GM23338 (cell line): ENCODE results near the gene UQCRH. TPM values are rescaled to one million over a fixed set of nuclear protein-coding genes. Genes with fewer than 3 reads are reported as not detected.
A peak's percentile ranks its signal among the peaks of the same experiment; 100 is the strongest.

ENCODE experiments used
- ATAC-seq: fragments of 200-7000 bp; cut with Tn5 transposase; 3 replicates; pipeline ENCODE4 v1.9.1; 2020
- DNase-seq: peaks from one replicate; pipeline ENCODE4 v3.0.0-alpha.2; 2015; ENCODE audit warnings: low spot score
- H2AFZ ChIP-seq: fragments of 200-600 bp; sonication (generic); 2 replicates; pipeline ENCODE4 v1.8.0; 2016; ENCODE audit warnings: antibody characterized with exemption, mild to moderate bottlenecking, moderate library complexity
- H3F3A ChIP-seq: fragments of 200-600 bp; sonication (generic); replicated peaks from 2 replicates; pipeline ENCODE4 v1.8.0; 2017; ENCODE audit warnings: antibody characterized with exemption, mixed run types, low read depth
- H3K27ac ChIP-seq: fragments of 200-600 bp; sonication (generic); 2 replicates; pipeline ENCODE4 v1.6.1; 2016; ENCODE audit warnings: low read depth
- H3K27me3 ChIP-seq: fragments of 200-600 bp; sonication (generic); 2 replicates; pipeline ENCODE4 v1.8.0; 2016; ENCODE audit warnings: mild to moderate bottlenecking, mixed run types, moderate library complexity; ENCODE audit not compliant: insufficient read depth
- H3K36me3 ChIP-seq: fragments of 200-600 bp; sonication (generic); 2 replicates; pipeline ENCODE4 v1.8.0; 2016; ENCODE audit warnings: mild to moderate bottlenecking; ENCODE audit not compliant: insufficient read depth
- H3K4me1 ChIP-seq: fragments of 200-600 bp; sonication (generic); 2 replicates; pipeline ENCODE4 v1.8.0; 2016; ENCODE audit warnings: mild to moderate bottlenecking, moderate library complexity; ENCODE audit not compliant: insufficient read depth
- H3K4me2 ChIP-seq: fragments of 200-600 bp; sonication (generic); 2 replicates; pipeline ENCODE4 v1.7.1; 2017; ENCODE audit warnings: mixed run types
- H3K4me3 ChIP-seq: fragments of 200-600 bp; sonication (generic); 2 replicates; pipeline ENCODE4 v1.6.1; 2016; ENCODE audit warnings: mixed run types
- H3K79me2 ChIP-seq: fragments of 200-600 bp; sonication (generic); replicated peaks from 2 replicates; pipeline ENCODE4 v1.8.0; 2017; ENCODE audit warnings: mild to moderate bottlenecking; ENCODE audit not compliant: insufficient read depth
- H3K9me2 ChIP-seq: fragments of 200-600 bp; sonication (generic); 2 replicates; pipeline ENCODE4 v1.8.0; 2017; ENCODE audit not compliant: insufficient read depth
- H4K20me1 ChIP-seq: fragments of 200-600 bp; sonication (generic); replicated peaks from 2 replicates; pipeline ENCODE4 v1.8.0; 2017; ENCODE audit warnings: mild to moderate bottlenecking; ENCODE audit not compliant: insufficient read depth
- H3K27ac Mint-ChIP-seq: 2 replicates; pipeline ENCODE4 v1.8.0; 2020; ENCODE audit warnings: inconsistent platforms, mild to moderate bottlenecking, moderate library complexity, mixed read lengths
- H3K27me3 Mint-ChIP-seq: 3 replicates; pipeline ENCODE4 v1.8.0; 2022; ENCODE audit warnings: low read depth, mild to moderate bottlenecking, moderate library complexity, mixed read lengths, inconsistent platforms; ENCODE audit not compliant: insufficient read depth, poor library complexity
- H3K36me3 Mint-ChIP-seq: 3 replicates; pipeline ENCODE4 v1.8.0; 2021; ENCODE audit warnings: low read depth, mild to moderate bottlenecking, inconsistent platforms, moderate library complexity, mixed read lengths
- H3K4me1 Mint-ChIP-seq: 3 replicates; pipeline ENCODE4 v1.8.0; 2020; ENCODE audit warnings: mild to moderate bottlenecking, inconsistent platforms, mixed read lengths
- H3K4me3 Mint-ChIP-seq: 3 replicates; pipeline ENCODE4 v1.8.0; 2021; ENCODE audit warnings: moderate library complexity, mild to moderate bottlenecking, inconsistent platforms, mixed read lengths
- H3K9me3 Mint-ChIP-seq: 3 replicates; pipeline ENCODE4 v1.8.0; 2020; ENCODE audit warnings: moderate library complexity, mild to moderate bottlenecking, inconsistent platforms, mixed read lengths
- CREB1 ChIP-seq: fragments of 250-450 bp; sonication (Bioruptor Pico); IDR thresholded peaks from 2 replicates; pipeline ENCODE4 v1.5.0; 2020; ENCODE audit warnings: low read depth, mild to moderate bottlenecking, moderate library complexity
- ETS1 ChIP-seq: IDR thresholded peaks from 2 replicates; pipeline ENCODE4 v1.6.1; 2016; ENCODE audit warnings: antibody characterized with exemption
- JUNB ChIP-seq: IDR thresholded peaks from one replicate; pipeline ENCODE4 v1.6.1; 2016; ENCODE audit warnings: antibody characterized with exemption; ENCODE audit not compliant: unreplicated experiment
- POLR2AphosphoS5 ChIP-seq: IDR thresholded peaks from 2 replicates; pipeline ENCODE4 v1.6.1; 2016; ENCODE audit warnings: antibody characterized with exemption, low read depth
- REST ChIP-seq: IDR thresholded peaks from one replicate; pipeline ENCODE4 v1.6.1; 2018; ENCODE audit warnings: antibody characterized with exemption; ENCODE audit not compliant: unreplicated experiment
- ZNF114 ChIP-seq: fragments of 250-450 bp; sonication (Bioruptor Pico); IDR thresholded peaks from 2 replicates; pipeline ENCODE4 v1.5.0; 2020; ENCODE audit warnings: mild to moderate bottlenecking, moderate library complexity
- ZNF331 ChIP-seq: fragments of 250-450 bp; sonication (Bioruptor Pico); IDR thresholded peaks from 2 replicates; pipeline ENCODE4 v1.5.0; 2020; ENCODE audit warnings: low read depth, mild to moderate bottlenecking, moderate library complexity
- ZNF462 ChIP-seq: fragments of 250-450 bp; sonication (Bioruptor Pico); IDR thresholded peaks from 2 replicates; pipeline ENCODE4 v1.5.0; 2020; ENCODE audit warnings: mild to moderate bottlenecking, moderate library complexity
- long read RNA-seq: library from polyadenylated mRNA; unstranded; transcript quantifications from one replicate; pipeline ENCODE4 v2.0.0, GENCODE V29; 2020; ENCODE audit not compliant: unreplicated experiment
- polyA plus RNA-seq: library from polyadenylated mRNA; unstranded; fragments of >200 nt; fragmentation: Nextera tagmentation; extraction: Ambion mirVana; gene quantifications from 2 replicates; pipeline ENCODE4 v1.2.1, GENCODE V29; 2016
- total RNA-seq: library from RNA; depleted of rRNA; stranded (reverse); fragments of >200 nt; shearing (Covaris generic); gene quantifications from 2 replicates; pipeline ENCODE4 v1.2.3, GENCODE V29; 2014; rRNA removed

Gene UQCRH
- 579 and 750 TPM in 2 replicates for total RNA-seq
- polyA plus RNA-seq: 1,330 and 1,384 TPM in 2 replicates
- long read RNA-seq, transcript UQCRH-201 (4 exons, 604 nt): major isoform, 457 of 504 reads
- long read RNA-seq, transcript UQCRH-205 (5 exons, 674 nt): minor isoform, 23 of 504 reads
- long read RNA-seq, partial matches to known transcripts: 1 of 504 reads
- long read RNA-seq, other reads (novel, unspliced or antisense): 19 of 504 reads

- peak within 1 kb of the TSS; percentile 88 for H3K4me2 ChIP-seq
- peaks cover 15% of the 10 kb centered on the region for H3F3A ChIP-seq
- H3K79me2 ChIP-seq: peaks cover 84% of the 10 kb centered on the region
- peak within 1 kb of the TSS; percentile 99 for H3K27ac Mint-ChIP-seq
- H3K9me2 ChIP-seq: no peaks in the 10 kb centered on the region
- TF ChIP-seq CREB1 (CRISPR knock-in tag) (0 out of 2 replicates have a peak, but pooled peaks have one; percentile 12), ZNF331 (no peak), ETS1 (peak; percentile 40), ZNF462 (CRISPR knock-in tag) (peak; percentile 75; the same call in 1 of the 2 replicates), POLR2AphosphoS5 (peak; percentile 91), JUNB (no peak), ZNF114 (CRISPR knock-in tag) (peak; percentile 88; the same call in 1 of the 2 replicates), REST (peak; percentile 13)
- peak; percentile 96 for DNase-seq
- H3K9me3 Mint-ChIP-seq: peaks cover 7% of the 10 kb centered on the region
- H3K27me3 ChIP-seq: no peaks in the 10 kb centered on the region
- peak within 1 kb of the TSS; percentile 93 for H3K4me3 ChIP-seq
- peak; percentile 72 for ATAC-seq
- H2AFZ ChIP-seq: peak within 1 kb of the TSS; percentile 64
- H3K4me1 Mint-ChIP-seq: peaks cover 43% of the 10 kb centered on the region
- H3K36me3 ChIP-seq: peaks cover 8% of the 10 kb centered on the region; the same call in 1 of the 2 replicates
- H3K27me3 Mint-ChIP-seq: peaks cover 9% of the 10 kb centered on the region
- H3K4me1 ChIP-seq: peaks cover 49% of the 10 kb centered on the region
- H3K4me3 Mint-ChIP-seq: peak within 1 kb of the TSS; percentile 98
- peaks cover 36% of the 10 kb centered on the region for H4K20me1 ChIP-seq
- peak within 1 kb of the TSS; percentile 80 for H3K27ac ChIP-seq
- H3K36me3 Mint-ChIP-seq: peaks cover 37% of the 10 kb centered on the region
These were observed at the start of gene UQCRH, which contains the start of gene LRRC41 for GRCh38 chr1:46303038-46303871. Gene UQCRH, plus strand, starts transcription at chr1:46303698. Its CDS starts 69 bp downstream, at chr1:46303767. Gene LRRC41, minus strand, starts transcription at chr1:46303616. Its CDS starts 294 bp downstream, at chr1:46303322.
